Amygdala (tissue), 56 donors: Measurements from ENCODE around the gene REC8.

Experiments
- DNase-seq, 56 donors: peaks; one replicate each; lab custom pipeline; 2025; lab: John Stamatoyannopoulos, UW

The REC8 gene

GRCh38 chr14:24157331-24157730, 14.5 kb upstream of the REC8 start:
- DNase-seq: no peak

- DNase-seq: no peak
These were observed 11.9 kb upstream of the REC8 start for GRCh38 chr14:24159777-24160498.

GRCh38 chr14:24160499-24160849, 11.4 kb upstream of the REC8 start:
- DNase-seq: no peak

GRCh38 chr14:24160850-24161804, 10.8 kb upstream of the REC8 start, which contains the start of gene IRF9:
Gene IRF9 (plus strand): TSS chr14:24161265. CDS start chr14:24162145, 880 bp downstream.
- peak; percentile 68 to 98 (median 91) for DNase-seq

- DNase-seq: peak in 7 of 56 donors; percentile 10 to 28 (median 25)
These were observed 9.8 kb upstream of the REC8 start for GRCh38 chr14:24162093-24162492.

GRCh38 chr14:24164518-24164991, 7.3 kb upstream of the REC8 start:
- DNase-seq: no peak

GRCh38 chr14:24165785-24166184, 6.1 kb upstream of the REC8 start:
- no peak for DNase-seq

GRCh38 chr14:24167469-24168114, 4.3 kb upstream of the REC8 start:
- no peak for DNase-seq

- peak in 8 of 56 donors; percentile 16 to 48 (median 29) for DNase-seq
These were observed 481 bp downstream of the REC8 start for GRCh38 chr14:24172261-24172860.

- peak in 5 of 56 donors; percentile 3 to 43 (median 19) for DNase-seq
These were observed 996 bp downstream of the REC8 start for GRCh38 chr14:24172871-24173281.

GRCh38 chr14:24176599-24176998, 4.7 kb downstream of the REC8 start:
- DNase-seq: no peak

- no peak for DNase-seq
These were observed 5.4 kb downstream of the REC8 start for GRCh38 chr14:24177041-24177825.

- no peak for DNase-seq
These were observed 6.0 kb downstream of the REC8 start for GRCh38 chr14:24177891-24178290.

GRCh38 chr14:24178399-24179178, 6.7 kb downstream of the REC8 start:
- no peak for DNase-seq

- DNase-seq: no peak
These were observed 7.5 kb downstream of the REC8 start for GRCh38 chr14:24179294-24179960.

GRCh38 chr14:24179961-24180796, 8.3 kb downstream of the REC8 start:
- DNase-seq: peak in 23 of 56 donors; percentile 10 to 54 (median 28)

- no peak for DNase-seq
These were observed 9.6 kb downstream of the REC8 start for GRCh38 chr14:24181371-24182077.
